ENCODE results near the gene CST7. TPM values are rescaled to one million over a fixed set of nuclear protein-coding genes. Genes with fewer than 3 reads are reported as not detected.

The CST7 gene
- total RNA-seq, 2 donors from 2014 or later: 5.4 to 10.9 TPM

DNA sequence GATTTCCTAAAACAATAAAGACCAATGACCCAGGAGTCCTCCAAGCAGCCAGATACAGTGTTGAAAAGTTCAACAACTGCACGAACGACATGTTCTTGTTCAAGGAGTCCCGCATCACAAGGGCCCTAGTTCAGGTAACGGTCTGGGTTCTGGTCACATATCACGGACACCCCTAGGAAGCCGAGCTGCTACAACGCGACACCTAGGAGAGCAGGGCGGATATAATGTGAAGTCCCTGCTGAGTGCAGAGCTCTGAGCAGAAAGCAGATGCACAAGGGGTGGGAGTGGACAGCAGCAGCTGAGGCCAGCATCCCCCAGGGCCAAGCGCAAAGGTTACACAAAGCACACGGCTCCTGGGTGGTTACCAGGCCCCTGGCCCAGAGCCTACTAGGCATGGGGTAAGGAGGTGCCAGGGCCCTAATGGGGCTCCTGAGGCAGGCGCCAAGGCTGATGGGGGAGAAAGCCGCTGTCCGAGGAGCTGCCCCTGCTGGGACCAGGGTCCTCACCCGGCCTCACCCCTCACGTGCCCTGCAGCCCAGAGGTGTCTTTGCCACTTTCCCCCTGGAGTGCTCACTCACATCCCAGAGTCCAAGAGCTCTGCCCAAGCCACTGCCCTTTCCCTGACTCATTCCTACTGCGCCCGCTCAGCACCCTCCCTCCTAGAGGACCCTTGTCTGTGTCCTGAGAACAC, 8.4 kb downstream of the CST7 start:
- Histone ChIP-seq H3K4me3 (no peak overlapping the region), H3K27ac (no peak overlapping the region), H3K27me3 (replicated peaks; ENCODE audit: insufficient read depth) (no peaks in the 10 kb centered on the region), H3K4me1 (ENCODE audit: control insufficient read depth in 1 of 2, low read depth in 2 of 2) (no peaks in the 10 kb centered on the region), H3K9me3 (no peaks in the 10 kb centered on the region), H3K36me3 (peaks cover 13% of the 10 kb centered on the region)
- no peak for DNase-seq (ENCODE audit: low spot score)
- no peak for TF ChIP-seq CTCF (IDR thresholded peaks at IDR 0.05)
- ATAC-seq (ENCODE audit: insufficient number of reproducible peaks, low FRiP score, low read depth): no peak

- no peak for TF ChIP-seq CTCF (IDR thresholded peaks at IDR 0.05)
- Histone ChIP-seq H3K4me1 (ENCODE audit: control insufficient read depth in 1 of 2, low read depth in 2 of 2) (no peaks in the 10 kb centered on the region), H3K4me3 (no peak overlapping the region), H3K36me3 (peaks cover 26% of the 10 kb centered on the region), H3K27me3 (replicated peaks; ENCODE audit: insufficient read depth) (no peaks in the 10 kb centered on the region), H3K27ac (no peak overlapping the region), H3K9me3 (no peaks in the 10 kb centered on the region)
- no peak for ATAC-seq (ENCODE audit: insufficient number of reproducible peaks, low FRiP score, low read depth)
- DNase-seq (ENCODE audit: low spot score): no peak
Observed at GRCh38 chr20:24958506-24959385, 9.7 kb downstream of the CST7 start.

DNA sequence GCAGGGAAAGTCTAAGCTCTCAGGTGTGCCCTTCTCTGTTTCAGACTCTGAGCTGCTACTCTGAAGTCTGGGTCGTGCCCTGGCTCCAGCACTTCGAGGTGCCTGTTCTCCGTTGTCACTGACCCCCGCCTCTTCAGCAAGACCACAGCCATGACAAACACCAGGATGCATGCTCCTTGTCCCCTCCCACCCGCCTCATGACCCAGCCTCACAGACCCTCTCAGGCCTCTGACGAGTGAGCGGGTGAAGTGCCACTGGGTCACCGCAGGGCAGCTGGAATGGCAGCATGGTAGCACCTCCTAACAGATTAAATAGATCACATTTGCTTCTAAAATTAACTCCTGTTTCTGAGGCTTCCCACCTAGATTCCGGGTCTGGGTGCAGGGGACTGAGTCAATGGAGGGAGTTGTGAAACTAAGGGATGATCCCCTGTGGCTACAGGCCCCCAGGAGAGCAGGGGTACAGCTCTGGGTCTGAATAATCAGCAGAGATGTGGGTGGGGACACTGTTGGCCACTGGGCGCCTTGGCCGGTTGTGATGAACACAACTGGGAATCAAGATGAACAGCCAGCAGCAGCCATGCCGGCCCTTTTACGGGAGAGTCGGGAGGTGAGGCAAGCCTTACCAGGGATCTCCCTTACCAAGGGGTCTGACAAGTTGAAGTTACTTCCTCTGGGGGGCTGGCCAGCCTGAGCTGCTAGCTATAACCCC, 10.7 kb downstream of the CST7 start:
- H3K4me3 ChIP-seq: no peak overlapping the region
- no peak for TF ChIP-seq CTCF (IDR thresholded peaks at IDR 0.05)
- no peaks in the 10 kb centered on the region for H3K9me3 ChIP-seq
- peaks cover 26% of the 10 kb centered on the region for H3K36me3 ChIP-seq
- H3K27ac ChIP-seq: no peak overlapping the region
- H3K27me3 ChIP-seq (replicated peaks; ENCODE audit: insufficient read depth): no peaks in the 10 kb centered on the region
- no peak for ATAC-seq (ENCODE audit: insufficient number of reproducible peaks, low FRiP score, low read depth)
- H3K4me1 ChIP-seq (ENCODE audit: control insufficient read depth in 1 of 2, low read depth in 2 of 2): no peaks in the 10 kb centered on the region
- DNase-seq (ENCODE audit: low spot score): no peak

DNA sequence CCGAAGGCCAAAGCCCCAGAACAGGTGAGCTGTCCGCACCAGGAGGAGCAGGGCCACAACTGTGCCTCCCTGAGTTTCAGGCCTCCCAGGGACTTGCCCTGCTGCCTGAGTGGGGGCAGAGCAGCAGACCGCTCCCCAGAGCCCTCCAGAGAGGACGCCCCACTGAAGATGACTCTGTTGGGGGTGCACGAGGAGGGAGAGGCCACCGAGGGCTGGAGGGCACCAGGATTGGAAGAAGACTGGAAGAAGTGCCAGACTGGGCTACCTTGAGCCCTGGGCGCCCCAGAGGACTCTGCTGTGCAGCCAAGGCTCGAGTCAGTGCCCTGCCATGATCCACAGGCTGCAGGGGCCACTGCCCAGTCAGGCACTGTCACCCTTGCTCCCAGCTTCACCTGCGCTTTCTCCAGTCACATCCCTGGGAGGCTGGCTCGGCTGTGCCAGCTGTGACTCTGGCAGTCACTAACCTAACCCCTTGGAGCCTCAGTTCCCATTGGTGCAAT, 11.3 kb downstream of the CST7 start:
- H3K27ac ChIP-seq: no peak overlapping the region

More for the DNA sequence above, 11.3 kb downstream of the CST7 start:
- Histone ChIP-seq H3K9me3 (no peaks in the 10 kb centered on the region), H3K27me3 (replicated peaks; ENCODE audit: insufficient read depth) (no peaks in the 10 kb centered on the region), H3K36me3 (peaks cover 30% of the 10 kb centered on the region), H3K4me1 (ENCODE audit: control insufficient read depth in 1 of 2, low read depth in 2 of 2) (no peaks in the 10 kb centered on the region), H3K4me3 (no peak overlapping the region)
- no peak for TF ChIP-seq CTCF (IDR thresholded peaks at IDR 0.05)
- DNase-seq (ENCODE audit: low spot score) (no peak), ATAC-seq (ENCODE audit: insufficient number of reproducible peaks, low FRiP score, low read depth) (no peak)
